Fibroblast of lung (primary cell): ENCODE data around the gene MLC1.

Experiments
- EZH2 ChIP-seq: IDR thresholded peaks from 2 replicates; pipeline ENCODE4 v1.5.1; 2012; ENCODE audit warnings: low read length, control low read depth, mild to moderate bottlenecking; ENCODE audit errors: missing control alignments
- TF ChIP-seq, protein P1 (sequence below), 2 donors: IDR thresholded peaks in 1 of 2; conservative IDR thresholded peaks in 1 of 2; 1 replicate in 1 of 2; 2 replicates in 1 of 2; pipeline ENCODE4 v1.5.1; 2011 to 2012; ENCODE audit warnings: low read length in 2 of 2, control low read depth in 1 of 2, inconsistent platforms in 1 of 2, low read depth in 1 of 2, mild to moderate bottlenecking in 1 of 2

DNA sequence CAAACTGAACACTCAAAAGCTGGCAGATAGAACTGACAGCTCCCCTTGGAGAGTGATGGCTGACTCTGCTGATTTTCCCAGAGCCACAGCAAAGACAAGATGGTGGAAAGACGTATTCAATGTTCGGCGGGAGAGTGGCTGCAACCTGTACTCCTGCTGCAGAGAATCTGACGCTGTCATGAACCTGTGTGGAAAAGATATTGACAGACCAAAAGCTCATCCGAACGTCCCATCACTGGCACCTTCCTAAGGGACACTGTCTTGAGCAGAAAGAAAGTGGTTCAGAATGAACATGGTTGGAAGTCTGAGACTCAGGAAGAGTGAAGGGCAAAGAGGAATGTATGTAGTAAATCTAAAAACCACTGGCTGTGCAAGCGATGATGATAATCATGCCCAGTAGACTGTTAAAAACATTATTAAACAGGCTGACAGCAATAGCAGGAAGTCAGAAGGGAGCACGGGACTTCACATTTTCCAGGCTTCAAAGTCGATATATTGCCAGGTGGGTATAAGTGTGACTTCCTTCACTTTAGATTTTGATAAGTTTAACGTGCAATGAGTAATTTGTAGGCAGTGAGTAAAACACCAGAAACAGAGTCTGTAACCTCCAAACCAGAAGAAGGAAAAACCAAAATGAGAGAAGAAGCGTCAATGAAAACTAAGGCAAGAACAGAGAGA, 66.5 kb downstream of the MLC1 start:
- TF ChIP-seq, protein P1, sequence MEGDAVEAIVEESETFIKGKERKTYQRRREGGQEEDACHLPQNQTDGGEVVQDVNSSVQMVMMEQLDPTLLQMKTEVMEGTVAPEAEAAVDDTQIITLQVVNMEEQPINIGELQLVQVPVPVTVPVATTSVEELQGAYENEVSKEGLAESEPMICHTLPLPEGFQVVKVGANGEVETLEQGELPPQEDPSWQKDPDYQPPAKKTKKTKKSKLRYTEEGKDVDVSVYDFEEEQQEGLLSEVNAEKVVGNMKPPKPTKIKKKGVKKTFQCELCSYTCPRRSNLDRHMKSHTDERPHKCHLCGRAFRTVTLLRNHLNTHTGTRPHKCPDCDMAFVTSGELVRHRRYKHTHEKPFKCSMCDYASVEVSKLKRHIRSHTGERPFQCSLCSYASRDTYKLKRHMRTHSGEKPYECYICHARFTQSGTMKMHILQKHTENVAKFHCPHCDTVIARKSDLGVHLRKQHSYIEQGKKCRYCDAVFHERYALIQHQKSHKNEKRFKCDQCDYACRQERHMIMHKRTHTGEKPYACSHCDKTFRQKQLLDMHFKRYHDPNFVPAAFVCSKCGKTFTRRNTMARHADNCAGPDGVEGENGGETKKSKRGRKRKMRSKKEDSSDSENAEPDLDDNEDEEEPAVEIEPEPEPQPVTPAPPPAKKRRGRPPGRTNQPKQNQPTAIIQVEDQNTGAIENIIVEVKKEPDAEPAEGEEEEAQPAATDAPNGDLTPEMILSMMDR (conservative IDR thresholded peaks at IDR 0.05 in 1 of 2, IDR thresholded peaks at IDR 0.05 in 1 of 2; ENCODE audit: low read depth in 1 of 2, low read length in 2 of 2) = no peak
- no peak for TF ChIP-seq EZH2
